Measurements from ENCODE around the gene GRAP. TPM values are rescaled to one million over a fixed set of nuclear protein-coding genes. Genes with fewer than 3 reads are reported as not detected.

GRAP gene
- total and polyA plus RNA-seq, 2 donors (not counting 3 experiments of a cell fraction or from before 2014, with no cell fraction given): 32.1 to 43.6 TPM

DNA sequence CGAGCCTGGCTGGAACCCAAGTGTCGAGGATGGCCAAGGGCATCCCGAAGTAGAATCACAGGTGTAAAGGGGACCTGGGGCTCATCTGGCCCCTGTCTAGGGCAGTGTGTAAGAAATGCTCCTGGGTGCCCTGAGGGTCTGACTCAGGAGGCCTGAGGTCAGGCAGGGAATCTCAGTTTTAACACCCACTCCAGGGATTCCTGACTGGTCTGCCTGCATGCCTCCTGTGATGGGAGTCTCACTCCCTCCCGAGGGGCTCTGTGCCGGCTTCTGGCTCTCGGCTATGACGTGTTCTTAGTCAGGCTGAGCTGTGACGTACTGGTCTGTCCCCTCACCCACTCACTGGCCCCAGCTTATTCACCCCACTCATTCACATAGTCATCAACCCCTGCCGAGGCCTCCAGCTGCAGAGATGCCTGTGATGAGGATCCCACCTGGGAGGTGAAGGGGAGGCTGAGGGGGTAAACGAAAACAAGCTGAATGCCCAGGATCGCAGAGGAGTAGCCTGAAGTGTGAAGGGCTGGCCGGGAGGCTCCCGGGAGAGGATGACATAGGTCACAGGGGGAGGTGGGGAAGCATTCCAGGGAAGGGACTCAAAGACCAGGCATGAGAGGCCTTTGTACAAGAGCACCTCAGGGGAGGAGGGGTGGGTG, 65.9 kb downstream of the GRAP start:
- no peak overlapping the region for H2AFZ ChIP-seq (ENCODE audit: low read depth, low read length)
- TF ChIP-seq EZH2 (IDR thresholded peaks at IDR 0.05; ENCODE audit: borderline replicate concordance, low read depth, low read length, severe bottlenecking): no peak
- no peak for TF ChIP-seq GATA2 (IDR thresholded peaks at IDR 0.05; ENCODE audit: insufficient read depth, insufficient read length, low read depth, low read length)
- TF ChIP-seq POLR2AphosphoS5 (IDR thresholded peaks at IDR 0.05; ENCODE audit: insufficient read depth, low read depth, low read length): no peak
- no peak for TF ChIP-seq POLR2A (IDR thresholded peaks at IDR 0.05; ENCODE audit: low read depth, low read length)
- no peak for TF ChIP-seq JUN (IDR thresholded peaks at IDR 0.05; ENCODE audit: borderline replicate concordance, insufficient read depth, insufficient read length, low read depth)
- TF ChIP-seq, protein P1, sequence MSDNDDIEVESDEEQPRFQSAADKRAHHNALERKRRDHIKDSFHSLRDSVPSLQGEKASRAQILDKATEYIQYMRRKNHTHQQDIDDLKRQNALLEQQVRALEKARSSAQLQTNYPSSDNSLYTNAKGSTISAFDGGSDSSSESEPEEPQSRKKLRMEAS (IDR thresholded peaks at IDR 0.05; ENCODE audit: insufficient read depth, insufficient read length): no peak
- TF ChIP-seq FOS (IDR thresholded peaks at IDR 0.05; ENCODE audit: borderline replicate concordance, insufficient read depth, low read length): no peak
- TF ChIP-seq MYC (IDR thresholded peaks at IDR 0.05; ENCODE audit: low read depth, low read length): no peak
- TF ChIP-seq, protein P2, sequence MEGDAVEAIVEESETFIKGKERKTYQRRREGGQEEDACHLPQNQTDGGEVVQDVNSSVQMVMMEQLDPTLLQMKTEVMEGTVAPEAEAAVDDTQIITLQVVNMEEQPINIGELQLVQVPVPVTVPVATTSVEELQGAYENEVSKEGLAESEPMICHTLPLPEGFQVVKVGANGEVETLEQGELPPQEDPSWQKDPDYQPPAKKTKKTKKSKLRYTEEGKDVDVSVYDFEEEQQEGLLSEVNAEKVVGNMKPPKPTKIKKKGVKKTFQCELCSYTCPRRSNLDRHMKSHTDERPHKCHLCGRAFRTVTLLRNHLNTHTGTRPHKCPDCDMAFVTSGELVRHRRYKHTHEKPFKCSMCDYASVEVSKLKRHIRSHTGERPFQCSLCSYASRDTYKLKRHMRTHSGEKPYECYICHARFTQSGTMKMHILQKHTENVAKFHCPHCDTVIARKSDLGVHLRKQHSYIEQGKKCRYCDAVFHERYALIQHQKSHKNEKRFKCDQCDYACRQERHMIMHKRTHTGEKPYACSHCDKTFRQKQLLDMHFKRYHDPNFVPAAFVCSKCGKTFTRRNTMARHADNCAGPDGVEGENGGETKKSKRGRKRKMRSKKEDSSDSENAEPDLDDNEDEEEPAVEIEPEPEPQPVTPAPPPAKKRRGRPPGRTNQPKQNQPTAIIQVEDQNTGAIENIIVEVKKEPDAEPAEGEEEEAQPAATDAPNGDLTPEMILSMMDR (IDR thresholded peaks at IDR 0.05; ENCODE audit: extremely low read depth in 1 of 2, insufficient read depth in 1 of 2, low read depth in 1 of 2, low read length in 2 of 2): no peak
- no peaks in the 10 kb centered on the region for H3K27me3 ChIP-seq (ENCODE audit: control insufficient read depth in 2 of 2, insufficient read depth in 2 of 2, low read length in 2 of 2)
- intact Hi-C loops (cut with micrococcal nuclease) (no loop called here), dilution Hi-C loops (cut with MboI; ENCODE audit: extremely low pct_ligation_motif_present, low sequenced_read_pairs) (no loop called here)
- H3K4me2 ChIP-seq (ENCODE audit: insufficient read depth, low read length): no peak overlapping the region
- no peaks in the 10 kb centered on the region for H4K20me1 ChIP-seq (replicated peaks; ENCODE audit: control insufficient read depth, extremely low read depth, insufficient read depth, low read length)
- H3K9ac ChIP-seq (replicated peaks; ENCODE audit: extremely low read depth, insufficient read depth, low read length): no peak overlapping the region
- FAIRE-seq (no peak), DNase-seq (ENCODE audit: low read depth, low spot score) (no peak)
- no peaks in the 10 kb centered on the region for H3K79me2 ChIP-seq (ENCODE audit: control insufficient read depth, insufficient read depth, low read length)
- H3K9me3 ChIP-seq (replicated peaks; ENCODE audit: control insufficient read depth, insufficient read depth, low read length): no peaks in the 10 kb centered on the region
- no peak overlapping the region for H3K4me3 ChIP-seq (replicated peaks in 1 of 3; ENCODE audit: insufficient read depth in 1 of 3, low read depth in 1 of 3, low read length in 3 of 3)
- no peaks in the 10 kb centered on the region for H3K9me1 ChIP-seq (replicated peaks; ENCODE audit: control insufficient read depth, extremely low read depth, insufficient read depth, low read length)
- H3K4me1 ChIP-seq (ENCODE audit: control insufficient read depth, extremely low read depth, insufficient read depth, low read length): peaks cover 8% of the 10 kb centered on the region
- H3K36me3 ChIP-seq (ENCODE audit: control insufficient read depth in 2 of 2, extremely low read depth in 1 of 2, insufficient read depth in 2 of 2, low read length in 2 of 2): peaks cover 0 to 12% of the 10 kb centered on the region in 2 experiments
- POLR2A ChIA-PET: no interaction called here
- BruUV-seq (replicated peaks): no TSS peak
- CTCF ChIA-PET: interaction anchor here (0.9 to 2.0 kb wide), 5 partner anchors 10 to 20 kb away, joined by 4 to 11 read pairs (median 4); no protein-coding TSS in a partner anchor
- H3K27ac ChIP-seq (ENCODE audit: insufficient read depth, low read depth, low read length): no peak overlapping the region
